Inferior parietal cortex (tissue), 1 donor: ENCODE results near the gene SCRT2.
A peak's percentile ranks its signal among the peaks of the same experiment; 100 is the strongest.
"Not testable (repeated sequence)": the region's sequence is repeated elsewhere in the genome, so short reads cannot be mapped to it uniquely, and the experiment has no call there.

ENCODE experiments used
- DNase-seq: peaks from one replicate; pipeline ENCODE4 v3.0.0-alpha.2; 2016; ENCODE audit errors: extremely low spot score

The SCRT2 gene

GRCh38 chr20:653110-653589 lies 22.5 kb downstream of the SCRT2 start, which contains the start of gene SRXN1:
SRXN1 (minus strand) TSS chr20:653200; CDS start chr20:653185, 15 bp downstream.
- peak; percentile 70 for DNase-seq

- DNase-seq, result no peak
Observed at GRCh38 chr20:652615-653109, 22.9 kb downstream of the SCRT2 start.

DNA sequence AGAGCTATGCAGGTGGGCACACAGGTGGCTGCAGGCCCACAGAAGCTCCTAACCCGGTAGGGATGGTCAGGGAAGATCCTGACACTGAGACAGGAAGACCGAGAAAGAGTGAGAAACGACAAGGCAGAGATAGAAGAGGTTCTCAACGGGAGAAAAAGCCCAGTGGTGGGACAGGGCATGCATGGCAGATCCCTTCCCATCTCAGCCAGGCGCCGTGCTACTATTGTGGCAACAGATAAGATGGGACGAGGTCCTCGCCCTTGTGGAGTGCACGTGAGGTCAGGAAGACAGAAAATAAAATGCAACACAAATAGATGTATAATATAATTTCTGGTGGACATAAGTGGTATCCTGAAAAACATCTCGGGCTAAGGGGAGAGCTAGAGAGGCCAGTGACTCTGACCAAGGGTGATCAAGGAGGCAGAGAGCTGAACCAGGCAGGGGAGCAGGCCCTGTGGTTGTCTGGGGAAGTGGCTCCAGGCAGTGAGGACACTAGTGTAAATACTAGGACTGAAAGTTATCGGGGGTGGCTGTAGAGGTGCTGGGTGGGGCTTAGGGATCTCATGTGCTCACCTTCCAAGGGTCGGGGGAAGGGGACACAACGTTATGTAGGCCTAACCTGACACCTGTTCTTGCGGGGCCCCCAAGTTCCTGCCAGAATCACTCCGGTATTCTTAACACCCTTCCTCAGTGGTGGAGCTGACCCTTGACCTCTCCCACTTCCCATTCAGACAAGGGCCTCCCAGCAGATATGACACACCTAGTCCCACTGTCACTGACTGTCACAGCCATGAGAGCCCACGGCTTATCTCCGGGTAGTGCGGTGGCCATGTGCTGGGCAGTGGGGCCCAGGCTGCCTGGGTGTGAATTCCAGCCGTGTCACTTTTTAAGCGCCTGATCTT lies 23.6 kb downstream of the SCRT2 start:
- DNase-seq, result no peak

- DNase-seq, result no peak
Observed at GRCh38 chr20:650954-651353, 24.6 kb downstream of the SCRT2 start.

DNA sequence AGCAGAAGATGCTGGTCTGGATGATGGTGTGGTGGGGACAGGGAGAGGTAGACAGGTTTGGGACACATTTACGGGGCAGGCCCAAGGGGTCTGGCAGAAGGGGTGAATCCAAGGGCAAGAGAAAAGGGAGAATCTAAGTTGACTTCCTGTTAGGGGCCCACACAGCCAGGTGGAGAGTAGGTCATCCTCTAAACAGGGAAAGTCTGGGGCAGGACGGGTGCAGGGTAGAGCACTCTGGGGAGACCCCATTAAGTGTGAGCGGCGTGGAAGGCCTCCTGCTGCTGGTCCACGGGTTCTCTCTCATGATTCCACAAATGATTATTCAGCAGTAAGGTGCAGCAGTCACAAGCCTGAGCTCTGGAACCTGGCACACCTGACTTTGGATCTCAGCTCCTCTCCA lies 25.3 kb downstream of the SCRT2 start:
- no peak for DNase-seq

- DNase-seq, result no peak
Observed at GRCh38 chr20:647479-648019, 28.1 kb downstream of the SCRT2 start.

DNA sequence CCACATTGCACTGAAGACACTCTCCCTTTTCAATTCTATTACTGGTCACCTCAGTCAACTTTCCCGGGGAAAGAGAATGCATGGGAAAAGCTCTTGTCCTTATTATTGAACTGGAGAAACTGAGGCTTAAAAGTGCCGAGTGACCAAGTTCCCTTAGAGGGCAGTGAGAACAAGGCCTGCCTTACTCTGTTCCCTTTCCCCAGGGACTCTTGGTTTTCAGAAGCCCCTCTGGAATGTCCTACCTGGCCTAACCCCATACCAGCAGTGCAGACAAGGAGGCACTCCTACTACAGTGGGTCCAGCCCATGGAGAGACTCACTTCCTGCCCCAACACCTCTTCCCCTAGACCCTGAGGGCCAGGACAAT lies 28.8 kb downstream of the SCRT2 start:
- DNase-seq, result no peak

DNA sequence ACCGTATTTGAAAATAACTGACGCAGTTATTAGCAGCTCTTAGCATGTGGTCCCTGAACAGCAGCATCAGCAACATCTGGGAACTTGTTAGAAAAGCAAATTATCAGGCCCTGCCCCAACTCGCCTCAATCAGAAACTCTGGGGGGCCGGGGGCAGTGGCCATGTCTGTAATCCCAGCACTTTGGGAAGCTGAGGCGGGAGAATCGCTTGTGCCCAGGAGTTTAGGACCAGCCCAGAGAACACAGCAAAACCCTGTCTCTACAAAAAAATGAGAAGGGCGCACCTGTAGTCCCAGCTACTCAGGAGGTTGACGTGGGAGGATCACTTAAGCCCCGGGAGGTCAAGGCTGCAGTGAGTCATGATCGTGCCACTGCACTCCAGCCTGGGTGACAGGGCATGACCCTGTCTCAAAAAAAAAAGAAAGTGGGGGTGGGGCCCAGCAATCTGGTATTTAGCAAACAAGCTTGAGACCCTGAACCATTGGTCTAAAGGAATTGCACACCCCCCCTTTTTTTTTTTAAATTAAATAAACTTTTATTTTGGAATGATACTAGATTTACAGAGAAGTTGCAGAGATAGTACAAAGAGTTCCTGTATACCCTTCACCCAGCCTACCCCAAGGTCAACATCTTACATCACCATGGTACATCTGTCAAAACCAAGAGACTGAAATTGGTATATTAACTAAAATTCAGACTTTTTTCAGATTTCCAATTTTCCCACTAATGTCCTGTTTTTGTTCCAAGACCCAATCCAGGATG lies 29.3 kb downstream of the SCRT2 start:
- no peak for DNase-seq

GRCh38 chr20:645318-646106 lies 30.1 kb downstream of the SCRT2 start:
- peak; percentile 67 for DNase-seq

DNA sequence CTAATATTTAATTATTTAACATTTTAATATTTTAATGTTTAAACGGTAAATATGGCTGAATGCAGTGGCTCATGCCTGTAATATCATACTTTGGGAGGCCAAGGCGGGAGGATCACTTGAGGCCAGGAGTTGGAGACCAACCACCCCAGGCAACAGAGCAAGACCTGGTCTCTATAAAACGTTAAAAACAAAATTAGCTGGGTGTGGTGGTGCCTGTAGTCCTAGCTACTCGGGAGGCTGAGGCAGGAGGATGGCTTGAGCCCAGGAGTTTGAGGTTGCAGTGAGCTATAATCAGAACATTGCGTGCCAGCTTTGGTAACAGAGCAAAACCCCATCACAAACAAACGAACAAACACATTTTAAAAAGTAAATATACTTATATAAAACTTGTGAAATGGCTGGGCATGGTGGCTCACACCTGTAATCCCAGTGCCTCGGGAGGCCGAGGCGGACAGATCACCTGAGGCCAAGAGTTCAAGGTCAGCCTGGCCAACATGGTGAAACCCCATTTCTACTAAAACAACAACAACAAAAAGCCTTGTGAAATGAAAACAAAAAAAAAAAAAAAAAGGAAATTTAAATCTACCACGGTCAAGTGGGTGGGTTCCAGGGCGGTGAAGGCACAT lies 30.8 kb downstream of the SCRT2 start:
- no peak for DNase-seq

- DNase-seq, result no peak
Observed at GRCh38 chr20:642398-643174, 33.0 kb downstream of the SCRT2 start.

DNA sequence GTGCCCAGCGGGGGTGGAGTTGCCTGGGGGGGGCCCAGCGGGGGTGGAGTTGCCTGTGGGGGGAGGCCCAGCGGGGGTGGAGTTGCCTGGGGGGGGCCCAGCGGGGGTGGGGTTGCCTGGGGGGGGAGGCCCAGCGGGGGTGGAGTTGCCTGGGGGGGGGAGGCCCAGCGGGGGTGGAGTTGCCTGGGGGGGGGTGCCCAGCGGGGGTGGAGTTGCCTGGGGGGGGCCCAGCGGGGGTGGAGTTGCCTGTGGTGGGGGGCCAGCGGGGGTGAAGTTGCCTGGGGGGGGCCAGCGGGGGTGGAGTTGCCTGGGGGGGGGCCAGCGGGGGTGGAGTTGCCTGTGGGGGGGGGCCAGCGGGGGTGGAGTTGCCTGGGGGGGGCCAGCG lies 33.6 kb downstream of the SCRT2 start:
- DNase-seq, result not testable (repeated sequence)

DNA sequence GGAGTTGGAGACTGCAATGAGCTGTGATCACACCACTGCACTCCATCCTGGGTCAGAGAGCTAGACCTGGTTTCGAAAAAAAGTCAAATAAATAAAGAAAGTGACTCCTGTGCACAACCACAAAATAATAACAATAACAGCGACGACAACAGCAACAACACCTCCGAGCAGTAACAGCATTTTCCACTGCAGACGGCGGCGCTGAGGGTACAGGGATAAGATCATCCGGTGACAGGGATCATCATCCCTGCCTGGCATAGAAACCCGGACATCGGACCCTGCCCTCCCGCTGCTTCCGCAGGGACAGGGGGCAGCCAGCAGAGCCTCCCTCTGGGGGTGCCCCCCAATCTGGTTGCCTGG lies 34.1 kb downstream of the SCRT2 start:
- DNase-seq, result no peak

DNA sequence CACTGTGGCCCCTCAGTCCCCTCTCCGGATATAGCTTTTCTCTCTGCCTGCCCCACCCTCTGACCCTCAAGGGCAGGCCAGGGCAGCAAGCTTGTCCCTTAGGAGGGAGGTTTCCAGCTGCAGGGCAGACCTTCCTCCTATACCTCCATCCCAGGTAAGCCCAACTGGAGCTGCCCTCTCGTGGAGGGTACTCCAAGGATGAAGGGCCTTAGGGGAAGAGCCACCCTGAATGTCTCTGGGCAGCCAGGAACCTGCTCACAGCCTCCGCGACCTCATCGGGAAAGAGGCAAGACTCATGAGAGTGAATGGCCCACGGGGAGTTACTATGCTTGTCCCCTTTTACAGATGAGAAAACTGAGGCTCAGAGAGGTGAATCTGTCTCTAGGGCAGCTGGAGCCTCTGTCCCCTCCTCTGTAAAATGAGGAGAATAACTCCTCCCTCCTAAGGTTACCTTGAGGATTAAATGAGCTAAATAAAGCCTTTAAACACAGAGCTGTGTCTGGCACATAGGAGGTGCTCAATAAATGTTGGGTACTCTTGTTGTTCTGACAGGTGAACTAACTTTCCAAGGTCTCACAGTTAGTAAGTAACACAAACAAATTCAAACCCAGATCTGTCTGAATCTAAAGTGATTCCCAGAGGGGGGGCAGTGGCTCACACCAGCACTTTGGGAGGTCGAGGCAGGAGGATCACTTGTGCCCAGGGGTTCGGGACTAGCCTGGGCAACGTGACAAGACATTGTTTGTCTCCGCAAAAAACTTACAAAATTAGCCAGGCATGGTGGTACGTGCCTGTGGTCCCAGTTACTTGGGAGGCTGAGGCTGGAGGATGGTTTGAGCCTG lies 34.7 kb downstream of the SCRT2 start:
- DNase-seq, result no peak

- DNase-seq, result no peak
Observed at GRCh38 chr20:638579-638978, 37.0 kb downstream of the SCRT2 start.

DNA sequence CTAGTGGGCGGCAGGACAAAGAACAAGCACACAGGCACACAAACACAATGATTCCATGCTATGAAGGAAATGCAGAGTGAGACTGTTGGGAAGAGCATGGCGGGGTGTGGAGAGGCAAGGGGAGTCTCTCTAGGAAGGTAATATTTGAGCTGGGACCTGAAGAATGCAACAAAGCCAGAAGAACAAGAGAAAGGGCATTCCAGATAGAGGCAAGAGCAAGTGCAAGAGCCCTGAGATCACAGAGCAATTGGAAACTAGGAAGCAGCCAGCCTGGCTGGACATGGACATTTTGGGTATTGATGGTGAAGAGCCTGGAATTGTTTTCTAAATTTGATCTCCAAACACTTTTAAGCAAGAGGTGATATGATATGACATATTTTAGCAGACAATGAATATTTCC lies 38.0 kb downstream of the SCRT2 start:
- no peak for DNase-seq

DNA sequence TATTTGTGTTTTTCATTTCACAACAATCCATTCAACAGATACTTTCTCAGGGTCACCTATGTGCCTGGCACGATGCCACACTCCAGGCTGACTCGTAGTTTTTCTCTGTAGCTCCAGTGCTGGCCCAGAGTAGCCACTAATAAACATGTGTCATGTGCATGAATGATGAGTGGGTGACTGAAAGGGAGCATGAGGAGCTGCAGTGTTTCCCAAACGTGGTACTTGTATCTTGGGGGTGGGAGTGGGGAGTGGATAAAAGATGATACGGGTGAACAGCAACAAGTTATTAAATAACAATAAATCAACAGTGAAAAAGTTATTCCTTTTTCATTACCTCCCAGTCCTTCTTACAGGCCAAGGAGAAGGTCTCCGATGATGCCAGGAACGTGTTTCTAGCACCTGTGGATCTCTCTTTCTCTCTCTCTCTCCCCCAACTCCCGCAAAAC lies 39.7 kb downstream of the SCRT2 start:
- no peak for DNase-seq

DNA sequence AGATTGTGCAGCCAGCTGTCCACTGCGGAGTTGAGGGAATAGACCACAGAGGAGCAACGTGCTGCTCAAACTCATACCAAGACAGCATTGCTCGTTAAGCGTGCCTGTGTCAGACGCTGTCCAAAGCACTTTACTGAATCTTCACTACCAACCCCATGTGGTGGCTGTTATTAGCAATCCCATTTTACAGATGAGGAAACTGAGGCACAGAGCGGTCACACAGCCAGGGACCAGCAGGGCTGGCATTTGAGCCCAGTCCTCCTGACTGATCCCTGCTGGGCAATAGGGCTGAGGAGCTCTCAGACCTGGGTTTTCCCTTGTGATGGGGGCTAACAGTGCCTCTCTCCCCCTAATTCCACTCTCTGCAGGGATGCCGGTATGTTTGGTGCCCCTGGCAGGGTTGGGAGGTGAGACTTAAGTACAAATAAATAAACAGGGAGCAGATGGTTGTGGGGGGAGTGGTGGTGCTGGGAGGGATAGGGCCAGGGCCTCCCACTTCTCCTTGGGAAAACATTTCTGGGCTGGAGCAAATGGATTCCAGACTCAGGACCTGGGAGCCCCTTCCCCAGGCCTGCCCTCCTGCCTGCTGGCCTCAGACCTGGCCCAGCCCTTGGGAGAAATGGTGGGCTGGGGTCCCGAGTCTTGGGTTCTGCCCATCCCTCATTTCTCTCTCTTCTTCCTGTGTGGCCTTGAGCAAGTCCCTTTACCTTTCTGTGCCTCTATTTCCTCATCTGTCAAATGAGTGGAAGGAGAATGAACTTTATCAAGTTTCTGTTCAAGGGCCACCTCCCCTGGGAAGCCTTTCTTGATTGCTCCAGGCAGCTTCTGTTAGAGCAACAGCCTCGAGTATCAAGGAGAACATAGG lies 40.3 kb downstream of the SCRT2 start:
- no peak for DNase-seq
